ENCODE data around the gene ODAD4. TPM values are rescaled to one million over a fixed set of nuclear protein-coding genes. Genes with fewer than 3 reads are reported as not detected.

ODAD4 gene
- total RNA-seq, 2 experiments from 2014 or later: 0.81 to 1.4 TPM

DNA sequence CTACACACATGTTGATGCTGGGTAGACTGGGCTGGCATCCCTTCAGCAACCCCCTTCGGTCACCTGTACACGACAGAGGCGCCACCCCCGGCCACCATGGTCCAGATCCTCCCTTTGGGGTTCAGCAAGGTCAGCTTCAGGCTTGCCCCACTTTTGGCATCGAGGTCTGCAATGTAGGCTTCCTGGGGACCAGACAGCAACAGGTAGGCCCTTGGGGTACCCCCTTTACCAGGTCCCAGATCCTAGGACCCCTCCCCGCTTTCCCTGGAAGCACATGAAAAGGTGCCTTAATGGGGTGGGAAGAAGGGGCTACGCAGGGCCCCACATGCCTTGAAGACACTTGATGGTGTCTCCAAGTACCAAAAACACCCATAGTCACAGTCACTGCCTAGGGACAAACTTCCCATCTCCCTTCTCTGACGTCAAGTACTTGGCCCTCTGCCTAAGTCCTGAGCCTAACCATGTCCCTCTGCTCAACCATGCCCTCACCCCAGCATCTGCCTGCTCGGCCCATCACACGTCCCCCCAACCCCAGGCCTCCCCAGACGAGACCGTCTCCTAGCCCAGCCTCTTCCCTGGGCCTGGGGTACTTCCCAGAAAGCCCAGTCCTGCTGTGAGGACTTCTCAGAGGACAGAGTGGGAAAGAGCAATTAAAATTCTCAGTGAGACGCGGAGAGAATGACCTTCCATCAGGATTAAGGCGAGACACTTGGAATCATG is 23.8 kb upstream of the ODAD4 start:
- ATAC-seq: no peak
- DNase-seq: no peak
- Mint-ChIP-seq H3K4me3 (no peak overlapping the region), H3K27me3 (no peaks in the 10 kb centered on the region), H3K27ac (no peak overlapping the region), H3K36me3 (ENCODE audit: low read depth) (peaks cover 50% of the 10 kb centered on the region), H3K4me1 (ENCODE audit: low read depth) (no peaks in the 10 kb centered on the region), H3K9me3 (no peaks in the 10 kb centered on the region)
- ChIA-PET CTCF (no interaction called here), POLR2A (interaction anchor here (2.4 kb wide), 1 partner anchor 11 kb away, joined by 5 read pairs; no protein-coding TSS in a partner anchor)
- intact Hi-C loops (cut with micrococcal nuclease): no loop called here
- TF ChIP-seq, protein P1, sequence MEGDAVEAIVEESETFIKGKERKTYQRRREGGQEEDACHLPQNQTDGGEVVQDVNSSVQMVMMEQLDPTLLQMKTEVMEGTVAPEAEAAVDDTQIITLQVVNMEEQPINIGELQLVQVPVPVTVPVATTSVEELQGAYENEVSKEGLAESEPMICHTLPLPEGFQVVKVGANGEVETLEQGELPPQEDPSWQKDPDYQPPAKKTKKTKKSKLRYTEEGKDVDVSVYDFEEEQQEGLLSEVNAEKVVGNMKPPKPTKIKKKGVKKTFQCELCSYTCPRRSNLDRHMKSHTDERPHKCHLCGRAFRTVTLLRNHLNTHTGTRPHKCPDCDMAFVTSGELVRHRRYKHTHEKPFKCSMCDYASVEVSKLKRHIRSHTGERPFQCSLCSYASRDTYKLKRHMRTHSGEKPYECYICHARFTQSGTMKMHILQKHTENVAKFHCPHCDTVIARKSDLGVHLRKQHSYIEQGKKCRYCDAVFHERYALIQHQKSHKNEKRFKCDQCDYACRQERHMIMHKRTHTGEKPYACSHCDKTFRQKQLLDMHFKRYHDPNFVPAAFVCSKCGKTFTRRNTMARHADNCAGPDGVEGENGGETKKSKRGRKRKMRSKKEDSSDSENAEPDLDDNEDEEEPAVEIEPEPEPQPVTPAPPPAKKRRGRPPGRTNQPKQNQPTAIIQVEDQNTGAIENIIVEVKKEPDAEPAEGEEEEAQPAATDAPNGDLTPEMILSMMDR (IDR thresholded peaks at IDR 0.05): no peak

GRCh38 chr17:41907185-41907556 is 23.2 kb upstream of the ODAD4 start:
- DNase-seq (no peak), ATAC-seq (no peak)
- ChIA-PET CTCF (no interaction called here), POLR2A (interaction anchor here (0.6 to 2.4 kb wide), 3 partner anchors 11 to 44 kb away, joined by 3 to 5 read pairs (median 4); no protein-coding TSS in a partner anchor)
- peaks cover 45% of the 10 kb centered on the region for H3K36me3 Mint-ChIP-seq (ENCODE audit: low read depth)
- TF ChIP-seq, protein P1 (IDR thresholded peaks at IDR 0.05): no peak
- H3K4me3 Mint-ChIP-seq: no peak overlapping the region
- H3K9me3 Mint-ChIP-seq: no peaks in the 10 kb centered on the region
- no peaks in the 10 kb centered on the region for H3K27me3 Mint-ChIP-seq
- no peaks in the 10 kb centered on the region for H3K4me1 Mint-ChIP-seq (ENCODE audit: low read depth)
- intact Hi-C loops (cut with micrococcal nuclease): no loop called here
- peak overlapping the region; percentile 26 for H3K27ac Mint-ChIP-seq

DNA sequence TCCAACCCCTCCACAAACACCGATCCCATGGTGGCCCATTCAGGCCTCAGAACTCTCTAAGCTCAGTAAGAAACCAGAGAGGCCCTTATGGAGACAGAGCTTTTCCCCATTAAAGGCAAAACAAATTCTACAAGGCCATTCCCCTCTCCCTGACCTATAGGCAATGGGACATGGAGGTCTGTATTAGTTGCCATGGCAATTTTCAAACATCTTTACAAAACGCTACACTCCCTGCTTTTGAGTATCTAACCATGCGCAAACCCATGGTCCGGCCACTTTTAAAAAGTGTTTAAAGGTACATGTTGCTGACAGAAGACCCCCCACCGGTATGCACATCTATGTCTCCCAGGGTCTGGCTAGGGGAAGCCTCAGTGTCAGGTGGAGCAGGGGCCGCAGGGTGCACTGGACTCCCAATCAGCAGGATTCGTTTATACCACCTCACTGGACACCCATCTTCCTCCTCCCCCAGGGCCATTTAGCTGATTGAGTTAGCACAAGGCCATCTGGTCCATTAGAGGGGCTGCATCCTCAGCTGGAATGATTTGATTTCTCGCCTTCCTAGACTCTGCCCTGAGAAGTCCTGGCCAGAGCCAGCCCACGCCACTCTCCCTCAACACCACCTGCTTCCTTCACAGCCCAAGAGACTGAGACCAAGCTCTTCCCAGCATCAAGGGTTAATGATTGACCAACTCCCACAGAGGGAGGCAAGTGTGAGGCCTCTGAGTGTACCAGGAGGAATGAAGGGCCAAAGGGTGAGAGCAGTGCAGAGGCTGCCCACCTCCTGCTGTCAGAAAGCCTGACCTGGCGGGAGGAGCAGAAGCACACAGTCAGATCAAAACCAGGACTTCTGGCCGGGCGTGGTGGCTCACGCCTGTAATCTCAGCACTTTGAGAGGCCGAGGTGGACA is 22.5 kb upstream of the ODAD4 start:
- Mint-ChIP-seq H3K4me3 (no peak overlapping the region), H3K9me3 (no peaks in the 10 kb centered on the region), H3K4me1 (ENCODE audit: low read depth) (no peaks in the 10 kb centered on the region), H3K27me3 (no peaks in the 10 kb centered on the region), H3K27ac (peak overlapping the region; percentile 26), H3K36me3 (ENCODE audit: low read depth) (peaks cover 50% of the 10 kb centered on the region)
- ATAC-seq: no peak
- TF ChIP-seq, protein P1 (IDR thresholded peaks at IDR 0.05): no peak
- intact Hi-C loops (cut with micrococcal nuclease): no loop called here
- CTCF ChIA-PET: no interaction called here
- DNase-seq: no peak
- POLR2A ChIA-PET: interaction anchor here (0.6 to 2.4 kb wide), 3 partner anchors 10 to 45 kb away, joined by 3 to 5 read pairs (median 4); no protein-coding TSS in a partner anchor

DNA sequence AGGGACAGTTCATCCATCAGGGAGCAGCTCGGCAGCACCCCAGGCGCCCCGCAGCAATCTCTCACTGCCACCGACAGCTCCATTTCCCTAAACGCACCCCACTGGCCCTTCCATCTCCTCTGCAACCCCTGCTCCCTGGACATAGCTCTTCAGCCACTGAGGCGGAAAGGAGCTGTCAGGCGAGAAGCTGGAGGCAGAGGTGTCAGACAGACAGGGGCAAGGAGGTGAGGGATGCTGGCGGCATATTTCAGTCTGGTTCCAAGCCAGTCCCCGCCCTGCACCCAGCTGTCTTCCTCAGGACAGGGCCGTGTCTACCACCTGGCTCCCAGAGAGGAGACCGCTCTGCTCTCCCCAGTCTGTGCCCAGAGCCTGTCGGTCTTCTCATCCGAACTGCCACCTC is 21.3 kb upstream of the ODAD4 start:
- H3K36me3 Mint-ChIP-seq (ENCODE audit: low read depth): peaks cover 46% of the 10 kb centered on the region
- TF ChIP-seq, protein P1 (IDR thresholded peaks at IDR 0.05): no peak
- H3K9me3 Mint-ChIP-seq: no peaks in the 10 kb centered on the region
- ChIA-PET CTCF (no interaction called here), POLR2A (no interaction called here)
- intact Hi-C loops (cut with micrococcal nuclease): no loop called here
- no peak overlapping the region for H3K4me3 Mint-ChIP-seq
- ATAC-seq (no peak), DNase-seq (no peak)
- no peaks in the 10 kb centered on the region for H3K27me3 Mint-ChIP-seq
- no peaks in the 10 kb centered on the region for H3K4me1 Mint-ChIP-seq (ENCODE audit: low read depth)
- H3K27ac Mint-ChIP-seq: no peak overlapping the region
